GM21619 (cell line): ENCODE results near the gene PLAC8L1.
"Not testable (repeated sequence)": the region's sequence is repeated elsewhere in the genome, so short reads cannot be mapped to it uniquely, and the experiment has no call there.

Experiments used
- ATAC-seq: cut with Tn5 transposase; IDR thresholded peaks from one replicate; pipeline ENCODE4 v1.9.1; 2021; ENCODE audit not compliant: unreplicated experiment

Gene PLAC8L1

GRCh38 chr5:146105477-146105876, at the start of gene PLAC8L1:
TSS of gene PLAC8L1 (minus strand) at chr5:146105577. CDS start at chr5:146104311, 1,266 bp downstream.
- ATAC-seq = no peak

GRCh38 chr5:146151970-146152369, 46.6 kb upstream of the PLAC8L1 start:
- no peak for ATAC-seq

GRCh38 chr5:146137967-146138403, 32.6 kb upstream of the PLAC8L1 start:
- no peak for ATAC-seq

GRCh38 chr5:146130440-146131045, 25.2 kb upstream of the PLAC8L1 start:
- ATAC-seq = no peak

- ATAC-seq = no peak
These were observed 20.7 kb upstream of the PLAC8L1 start for GRCh38 chr5:146126068-146126467.

- no peak for ATAC-seq
These were observed 19.2 kb upstream of the PLAC8L1 start for GRCh38 chr5:146124580-146124979.

GRCh38 chr5:146121451-146121850, 16.1 kb upstream of the PLAC8L1 start:
- not testable (repeated sequence) for ATAC-seq

- ATAC-seq = no peak
These were observed 12.9 kb upstream of the PLAC8L1 start for GRCh38 chr5:146118322-146118721.

GRCh38 chr5:146117216-146117615, 11.8 kb upstream of the PLAC8L1 start:
- not testable (repeated sequence) for ATAC-seq

- no peak for ATAC-seq
These were observed 11.0 kb upstream of the PLAC8L1 start for GRCh38 chr5:146116361-146116760.

GRCh38 chr5:146112476-146112875, 7.1 kb upstream of the PLAC8L1 start:
- no peak for ATAC-seq

- no peak for ATAC-seq
These were observed 6.0 kb upstream of the PLAC8L1 start for GRCh38 chr5:146111409-146111808.

- no peak for ATAC-seq
These were observed 4.0 kb upstream of the PLAC8L1 start for GRCh38 chr5:146109379-146109778.

GRCh38 chr5:146108870-146109269, 3.5 kb upstream of the PLAC8L1 start:
- ATAC-seq = not testable (repeated sequence)

GRCh38 chr5:146107901-146108300, 2.5 kb upstream of the PLAC8L1 start:
- no peak for ATAC-seq

GRCh38 chr5:146103594-146103993, 1.8 kb downstream of the PLAC8L1 start:
- no peak for ATAC-seq

- no peak for ATAC-seq
These were observed 3.7 kb downstream of the PLAC8L1 start for GRCh38 chr5:146101646-146102045.

GRCh38 chr5:146098047-146098446, 7.3 kb downstream of the PLAC8L1 start:
- ATAC-seq = no peak

- ATAC-seq = no peak
These were observed 13.5 kb downstream of the PLAC8L1 start for GRCh38 chr5:146091881-146092280.

- ATAC-seq = no peak
These were observed 16.1 kb downstream of the PLAC8L1 start for GRCh38 chr5:146089287-146089686.

GRCh38 chr5:146088098-146088497, 17.3 kb downstream of the PLAC8L1 start:
- ATAC-seq = no peak

- no peak for ATAC-seq
These were observed 21.0 kb downstream of the PLAC8L1 start for GRCh38 chr5:146084376-146084775.

GRCh38 chr5:146082798-146083197, 22.6 kb downstream of the PLAC8L1 start:
- ATAC-seq = peak; percentile 95
